Measurements from ENCODE around the gene RPS3.
"Not testable (repeated sequence)": the region's sequence is repeated elsewhere in the genome, so short reads cannot be mapped to it uniquely, and the experiment has no call there.

Gene RPS3

GRCh38 chr11:75403037-75403436, 3.7 kb downstream of the RPS3 start:
- TF ChIP-seq, protein P1, sequence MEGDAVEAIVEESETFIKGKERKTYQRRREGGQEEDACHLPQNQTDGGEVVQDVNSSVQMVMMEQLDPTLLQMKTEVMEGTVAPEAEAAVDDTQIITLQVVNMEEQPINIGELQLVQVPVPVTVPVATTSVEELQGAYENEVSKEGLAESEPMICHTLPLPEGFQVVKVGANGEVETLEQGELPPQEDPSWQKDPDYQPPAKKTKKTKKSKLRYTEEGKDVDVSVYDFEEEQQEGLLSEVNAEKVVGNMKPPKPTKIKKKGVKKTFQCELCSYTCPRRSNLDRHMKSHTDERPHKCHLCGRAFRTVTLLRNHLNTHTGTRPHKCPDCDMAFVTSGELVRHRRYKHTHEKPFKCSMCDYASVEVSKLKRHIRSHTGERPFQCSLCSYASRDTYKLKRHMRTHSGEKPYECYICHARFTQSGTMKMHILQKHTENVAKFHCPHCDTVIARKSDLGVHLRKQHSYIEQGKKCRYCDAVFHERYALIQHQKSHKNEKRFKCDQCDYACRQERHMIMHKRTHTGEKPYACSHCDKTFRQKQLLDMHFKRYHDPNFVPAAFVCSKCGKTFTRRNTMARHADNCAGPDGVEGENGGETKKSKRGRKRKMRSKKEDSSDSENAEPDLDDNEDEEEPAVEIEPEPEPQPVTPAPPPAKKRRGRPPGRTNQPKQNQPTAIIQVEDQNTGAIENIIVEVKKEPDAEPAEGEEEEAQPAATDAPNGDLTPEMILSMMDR (conservative IDR thresholded peaks at IDR 0.05; ENCODE audit: low read depth, low read length) = no peak
- DNase-seq (ENCODE audit: low read depth) = no peak
- no peak overlapping the region for H3K4me3 ChIP-seq (ENCODE audit: low read depth, low read length)

DNA sequence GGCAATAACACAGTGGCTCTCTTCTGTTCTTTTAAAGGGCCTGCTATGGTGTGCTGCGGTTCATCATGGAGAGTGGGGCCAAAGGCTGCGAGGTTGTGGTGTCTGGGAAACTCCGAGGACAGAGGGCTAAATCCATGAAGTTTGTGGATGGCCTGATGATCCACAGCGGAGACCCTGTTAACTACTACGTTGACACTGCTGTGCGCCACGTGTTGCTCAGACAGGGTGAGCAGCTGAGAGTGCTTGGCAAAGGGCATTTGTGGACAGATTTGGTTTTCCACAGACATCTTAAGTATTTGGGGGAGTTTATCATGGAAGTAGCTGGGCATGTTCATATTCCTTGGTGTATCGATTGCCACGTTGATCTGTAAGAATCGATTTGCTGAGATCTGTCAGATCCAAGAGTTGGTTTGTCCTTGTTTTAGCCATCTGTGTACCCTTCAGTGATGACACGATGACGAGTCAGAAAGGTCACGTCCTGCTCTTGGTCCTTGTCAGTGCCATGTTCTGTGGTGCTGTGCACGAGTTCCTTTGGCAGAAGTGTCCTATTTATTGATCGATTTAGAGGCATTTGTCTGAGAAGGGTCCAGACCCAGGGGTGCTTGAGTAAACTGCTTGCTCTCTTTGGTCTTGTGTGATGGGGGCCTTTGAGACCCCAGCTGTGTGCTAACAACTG, 4.8 kb downstream of the RPS3 start:
- H3K4me3 ChIP-seq (ENCODE audit: low read depth, low read length) = no peak overlapping the region
- TF ChIP-seq, protein P1 (conservative IDR thresholded peaks at IDR 0.05; ENCODE audit: low read depth, low read length) = no peak
- no peak for DNase-seq (ENCODE audit: low read depth)

- H3K4me3 ChIP-seq (ENCODE audit: low read depth, low read length) = no peak overlapping the region
- no peak for DNase-seq (ENCODE audit: low read depth)
- TF ChIP-seq, protein P1 (conservative IDR thresholded peaks at IDR 0.05; ENCODE audit: low read depth, low read length) = no peak
Measured at GRCh38 chr11:75406338-75406777, 7.0 kb downstream of the RPS3 start.

GRCh38 chr11:75408957-75409219, 9.6 kb downstream of the RPS3 start:
- TF ChIP-seq, protein P1 (conservative IDR thresholded peaks at IDR 0.05; ENCODE audit: low read depth, low read length) = no peak
- no peak overlapping the region for H3K4me3 ChIP-seq (ENCODE audit: low read depth, low read length)
- no peak for DNase-seq (ENCODE audit: low read depth)

DNA sequence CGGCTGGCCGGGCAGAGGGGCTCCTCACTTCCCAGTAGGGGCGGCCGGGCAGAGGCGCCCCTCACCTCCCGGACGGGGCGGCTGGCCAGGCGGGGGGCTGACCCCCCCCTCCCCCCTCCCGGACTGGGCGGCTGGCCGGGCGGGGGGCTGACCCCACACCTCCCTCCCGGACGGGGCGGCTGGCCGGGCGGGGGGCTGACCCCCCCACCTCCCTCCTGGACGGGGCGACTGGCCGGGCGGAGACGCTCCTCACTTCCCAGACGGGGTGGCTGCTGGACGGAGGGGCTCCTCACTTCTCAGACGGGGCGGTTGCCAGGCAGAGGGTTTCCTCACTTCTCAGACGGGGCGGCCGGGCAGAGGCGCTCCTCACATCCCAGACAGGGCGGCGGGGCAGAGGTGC, 10.7 kb downstream of the RPS3 start:
- DNase-seq (ENCODE audit: low read depth); H3K4me3 ChIP-seq (ENCODE audit: low read depth, low read length): not testable (repeated sequence)

DNA sequence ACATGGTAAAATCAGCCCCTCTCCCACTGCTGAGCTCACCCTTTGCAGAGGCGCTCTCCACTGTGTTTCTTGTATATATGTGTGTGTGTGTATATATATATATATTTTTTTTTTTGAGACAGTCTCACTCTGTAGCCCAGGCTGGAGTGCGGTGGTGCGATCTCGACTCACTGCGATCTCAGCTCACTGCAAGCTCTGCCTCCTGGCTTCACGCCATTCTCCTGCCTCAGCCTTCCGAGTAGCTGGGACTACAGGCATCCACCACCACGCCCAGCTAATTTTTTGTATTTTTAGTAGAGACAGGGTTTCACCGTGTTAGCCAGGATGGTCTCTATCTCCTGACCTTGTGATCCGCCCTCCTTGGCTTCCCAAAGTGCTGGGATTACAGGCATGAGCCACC, 13.8 kb downstream of the RPS3 start:
- DNase-seq (ENCODE audit: low read depth); H3K4me3 ChIP-seq (ENCODE audit: low read depth, low read length): not testable (repeated sequence)

DNA sequence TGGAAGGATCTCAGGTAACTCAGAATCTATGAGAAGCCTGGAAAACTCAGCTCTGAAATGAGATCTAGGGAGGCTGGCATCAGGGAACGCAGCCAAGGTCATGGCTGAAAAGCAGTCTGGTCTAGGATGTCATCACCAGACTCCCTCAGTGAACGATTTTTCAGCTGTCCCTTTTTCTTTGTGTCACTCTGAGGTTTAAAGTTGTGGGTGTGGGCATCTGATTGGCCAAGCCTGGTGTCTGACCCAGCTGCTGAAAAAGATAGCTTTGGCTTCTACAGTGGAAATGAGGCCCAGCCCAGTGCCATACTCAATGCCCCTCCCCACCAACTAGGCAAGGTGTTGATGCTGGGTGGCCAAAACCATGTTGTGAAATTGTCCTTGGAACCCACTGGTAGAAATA, 14.5 kb downstream of the RPS3 start:
- TF ChIP-seq, protein P1 (conservative IDR thresholded peaks at IDR 0.05; ENCODE audit: low read depth, low read length) = no peak
- no peak overlapping the region for H3K4me3 ChIP-seq (ENCODE audit: low read depth, low read length)
- DNase-seq (ENCODE audit: low read depth) = no peak

DNA sequence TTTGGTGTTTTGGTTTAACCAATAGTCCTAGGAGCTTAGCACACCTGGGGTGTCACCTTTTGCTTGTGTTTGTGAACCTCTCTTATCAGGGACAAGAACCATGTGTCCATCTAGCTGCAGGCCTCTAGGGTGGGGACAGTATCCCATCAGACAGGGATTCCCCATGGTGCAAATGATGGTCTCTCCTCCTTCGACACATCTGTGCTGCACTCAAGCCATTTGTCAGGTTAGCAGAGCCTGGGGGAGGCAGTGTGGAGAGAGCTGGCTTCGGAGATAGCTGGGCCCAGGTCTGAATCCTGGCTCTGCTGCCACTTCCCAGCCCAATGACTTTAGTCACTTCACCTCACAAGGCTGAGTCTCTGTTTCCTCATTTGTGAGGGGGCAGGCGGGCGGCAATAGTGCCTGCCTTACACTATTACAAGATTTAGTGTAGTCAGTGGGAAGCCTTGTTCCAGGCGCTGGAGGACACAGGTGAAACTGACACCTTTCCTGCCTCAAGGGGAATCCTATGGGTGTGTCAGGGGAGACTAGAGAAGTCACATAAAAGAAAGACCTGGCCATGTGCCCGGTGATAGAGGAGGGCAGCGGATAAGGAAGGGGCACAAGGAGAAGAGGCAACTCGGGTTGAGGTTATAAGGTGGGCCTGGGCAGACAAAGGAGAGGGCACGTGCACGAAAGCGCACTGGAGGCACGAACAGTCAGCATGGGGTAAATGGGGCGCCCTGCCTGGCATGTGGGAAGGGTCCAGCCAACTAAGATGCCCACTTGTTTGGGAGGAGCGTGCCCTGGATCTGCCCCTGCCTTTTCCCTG, 21.1 kb downstream of the RPS3 start:
- TF ChIP-seq, protein P1 (conservative IDR thresholded peaks at IDR 0.05; ENCODE audit: low read depth, low read length) = no peak
- DNase-seq (ENCODE audit: low read depth) = no peak
- no peak overlapping the region for H3K4me3 ChIP-seq (ENCODE audit: low read depth, low read length)

Measured in choroid plexus epithelial cell (primary cell).